ENCODE results near the gene GTF3C2.
A peak's percentile ranks its signal among the peaks of the same experiment; 100 is the strongest.

GTF3C2 gene

DNA sequence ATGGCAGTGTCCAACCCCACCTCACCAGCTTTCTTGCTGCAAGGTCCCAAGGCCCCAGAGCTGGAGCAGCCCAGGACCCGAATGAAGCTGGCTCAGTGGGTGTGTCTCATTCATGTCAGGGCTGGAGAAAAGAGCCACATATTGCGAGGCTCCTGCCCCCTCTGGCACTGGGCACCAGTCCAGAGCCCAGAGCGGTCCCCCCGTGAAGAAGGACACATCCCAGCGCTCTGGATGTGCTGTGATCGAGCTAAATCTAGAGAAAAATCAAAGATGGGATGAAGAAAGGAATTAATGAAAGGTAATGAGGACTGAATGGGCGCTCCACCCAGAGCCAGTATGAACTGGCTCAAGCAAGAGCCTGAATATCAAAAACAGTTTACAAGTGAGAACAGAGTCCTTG lies 20.4 kb downstream of the GTF3C2 start:
- Histone ChIP-seq H3K9ac (ENCODE audit: low read length) (no peak overlapping the region), H3K27ac (ENCODE audit: low read depth, low read length) (no peak overlapping the region), H2AK5ac (ENCODE audit: low read length) (no peak overlapping the region), H3K4ac (ENCODE audit: low read depth, low read length) (no peak overlapping the region), H2BK120ac (ENCODE audit: low read depth, low read length) (no peak overlapping the region), H3K23ac (ENCODE audit: low read length) (no peak overlapping the region), H3K79me1 (ENCODE audit: low read length) (no peaks in the 10 kb centered on the region), H3K56ac (ENCODE audit: low read length) (no peak overlapping the region), H2BK5ac (ENCODE audit: low read length) (no peak overlapping the region), H2BK15ac (replicated peaks; ENCODE audit: low read depth) (no peak overlapping the region), H3K36me3 (ENCODE audit: control insufficient read depth, insufficient read depth, low read length) (peaks cover 17% of the 10 kb centered on the region), H3K27me3 (ENCODE audit: insufficient read depth, low read length, poor library complexity) (no peaks in the 10 kb centered on the region), H4K8ac (ENCODE audit: low read depth, low read length) (no peak overlapping the region), H3K4me3 (ENCODE audit: low read length) (no peak overlapping the region), H4K5ac (ENCODE audit: low read length) (no peak overlapping the region), H3K18ac (ENCODE audit: low read length) (no peak overlapping the region), H3K4me1 (ENCODE audit: control insufficient read depth, low read depth, low read length) (no peaks in the 10 kb centered on the region), H3K79me2 (ENCODE audit: control insufficient read depth, insufficient read depth, low read length) (no peaks in the 10 kb centered on the region), H3K4me2 (ENCODE audit: low read length) (no peak overlapping the region)
- DNase-seq: no peak
- no CpG with 5 or more reads among the region's 7 CpGs for WGBS (ENCODE audit: extremely low coverage, insufficient coverage, low lambda C conversion rate)

DNA sequence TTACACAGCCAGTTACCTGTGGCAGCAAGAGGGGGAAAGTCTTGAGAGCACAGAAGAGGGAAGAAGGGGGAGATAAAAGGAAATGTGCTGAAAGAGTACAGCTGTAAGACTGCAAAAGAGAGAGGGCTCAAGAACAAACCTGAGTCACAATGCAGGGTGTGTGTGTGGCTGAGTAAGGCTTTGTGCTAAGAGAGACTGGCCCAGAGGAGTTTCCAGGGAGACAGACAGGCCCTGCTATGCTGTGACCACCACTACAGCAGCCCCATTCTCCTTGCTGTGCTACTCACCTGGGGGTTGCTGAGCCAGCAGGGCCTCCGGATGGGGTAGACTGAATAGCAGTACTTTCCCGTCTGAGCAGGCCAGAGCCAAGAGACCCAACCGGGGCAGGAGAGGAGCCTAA lies 21.3 kb downstream of the GTF3C2 start:
- Histone ChIP-seq H3K56ac (ENCODE audit: low read length) (no peak overlapping the region), H4K8ac (ENCODE audit: low read depth, low read length) (no peak overlapping the region), H3K9ac (ENCODE audit: low read length) (no peak overlapping the region), H4K5ac (ENCODE audit: low read length) (no peak overlapping the region), H3K23ac (ENCODE audit: low read length) (no peak overlapping the region), H3K27me3 (ENCODE audit: insufficient read depth, low read length, poor library complexity) (no peaks in the 10 kb centered on the region), H3K4ac (ENCODE audit: low read depth, low read length) (no peak overlapping the region), H3K18ac (ENCODE audit: low read length) (no peak overlapping the region), H2BK120ac (ENCODE audit: low read depth, low read length) (no peak overlapping the region), H2BK5ac (ENCODE audit: low read length) (no peak overlapping the region), H2BK15ac (replicated peaks; ENCODE audit: low read depth) (no peak overlapping the region), H3K79me2 (ENCODE audit: control insufficient read depth, insufficient read depth, low read length) (no peaks in the 10 kb centered on the region), H3K36me3 (ENCODE audit: control insufficient read depth, insufficient read depth, low read length) (peaks cover 17% of the 10 kb centered on the region), H3K79me1 (ENCODE audit: low read length) (no peaks in the 10 kb centered on the region), H3K4me1 (ENCODE audit: control insufficient read depth, low read depth, low read length) (no peaks in the 10 kb centered on the region), H2AK5ac (ENCODE audit: low read length) (no peak overlapping the region), H3K4me2 (ENCODE audit: low read length) (no peak overlapping the region), H3K4me3 (ENCODE audit: low read length) (no peak overlapping the region), H3K27ac (ENCODE audit: low read depth, low read length) (no peak overlapping the region)
- no CpG with 5 or more reads among the region's 3 CpGs for WGBS (ENCODE audit: extremely low coverage, insufficient coverage, low lambda C conversion rate)
- DNase-seq: no peak

DNA sequence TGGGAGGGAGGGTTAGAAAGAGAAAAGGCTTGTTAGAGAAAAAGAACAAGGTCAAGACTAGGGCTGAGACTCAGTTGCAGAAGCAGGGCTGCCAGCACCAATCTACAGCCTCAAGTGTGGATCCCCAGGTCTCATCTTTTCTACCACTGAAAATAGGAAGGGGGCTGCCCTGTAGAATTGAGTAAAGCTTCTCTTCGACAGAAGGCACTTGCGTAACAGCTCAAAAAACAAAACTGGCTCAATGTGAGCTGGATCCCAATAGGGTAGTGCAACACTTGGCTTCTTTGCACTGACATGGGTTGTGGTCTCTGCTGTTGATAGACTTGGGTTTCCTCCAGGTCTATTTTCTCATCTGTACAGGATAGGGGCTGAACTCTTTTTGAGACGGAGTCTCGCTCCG lies 31.8 kb downstream of the GTF3C2 start:
- no peak overlapping the region for H3K27ac ChIP-seq (ENCODE audit: low read depth, low read length)
- no peak overlapping the region for H2BK15ac ChIP-seq (replicated peaks; ENCODE audit: low read depth)
- no peak overlapping the region for H3K4ac ChIP-seq (ENCODE audit: low read depth, low read length)
- H3K27me3 ChIP-seq (ENCODE audit: insufficient read depth, low read length, poor library complexity): no peaks in the 10 kb centered on the region
- H3K23ac ChIP-seq (ENCODE audit: low read length): no peak overlapping the region
- H4K5ac ChIP-seq (ENCODE audit: low read length): no peak overlapping the region
- no peak overlapping the region for H3K18ac ChIP-seq (ENCODE audit: low read length)
- WGBS (ENCODE audit: extremely low coverage, insufficient coverage, low lambda C conversion rate): no CpG with 5 or more reads among the region's 5 CpGs
- DNase-seq: no peak
- H3K4me1 ChIP-seq (ENCODE audit: control insufficient read depth, low read depth, low read length): peaks cover 6% of the 10 kb centered on the region
- no peak overlapping the region for H3K9ac ChIP-seq (ENCODE audit: low read length)
- H2BK5ac ChIP-seq (ENCODE audit: low read length): no peak overlapping the region
- H3K4me3 ChIP-seq (ENCODE audit: low read length): no peak overlapping the region
- H3K56ac ChIP-seq (ENCODE audit: low read length): no peak overlapping the region
- no peak overlapping the region for H3K4me2 ChIP-seq (ENCODE audit: low read length)
- H3K36me3 ChIP-seq (ENCODE audit: control insufficient read depth, insufficient read depth, low read length): peaks cover 14% of the 10 kb centered on the region
- peaks cover 6% of the 10 kb centered on the region for H3K79me1 ChIP-seq (ENCODE audit: low read length)
- no peaks in the 10 kb centered on the region for H3K79me2 ChIP-seq (ENCODE audit: control insufficient read depth, insufficient read depth, low read length)
- no peak overlapping the region for H2AK5ac ChIP-seq (ENCODE audit: low read length)
- H4K8ac ChIP-seq (ENCODE audit: low read depth, low read length): no peak overlapping the region
- no peak overlapping the region for H2BK120ac ChIP-seq (ENCODE audit: low read depth, low read length)

DNA sequence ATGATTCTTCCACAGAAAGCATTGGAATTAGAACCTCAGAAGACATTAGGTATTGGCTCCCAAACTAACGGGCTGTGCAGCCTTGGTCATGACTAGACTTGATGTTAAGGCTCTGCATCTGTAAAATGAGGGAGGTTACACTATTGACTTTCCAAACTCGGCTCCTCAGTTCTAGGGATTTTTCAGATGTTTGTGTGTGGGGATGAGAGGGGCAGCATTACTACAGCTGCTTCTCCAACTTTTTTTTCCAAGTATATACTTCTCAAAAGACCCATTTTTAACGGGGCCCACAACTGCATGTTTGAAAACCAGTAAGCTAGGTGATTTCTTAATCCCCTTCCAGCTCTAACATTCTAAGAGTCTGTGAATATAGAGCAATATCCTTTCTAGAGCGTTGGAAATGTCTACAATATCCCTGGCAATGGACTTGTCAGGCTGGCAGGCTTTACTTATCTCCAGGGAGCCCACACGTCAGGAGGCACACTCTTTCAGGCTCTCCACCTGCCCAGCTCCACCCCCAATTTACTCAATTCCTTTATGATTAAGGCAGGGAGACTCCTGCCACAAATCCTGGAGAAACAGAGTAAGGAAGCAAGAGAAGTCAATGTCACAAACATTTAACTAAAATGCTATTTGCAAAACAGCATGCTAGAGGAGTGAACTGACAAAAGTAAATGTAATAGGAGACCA lies 32.8 kb downstream of the GTF3C2 start:
- peaks cover 6% of the 10 kb centered on the region for H3K4me1 ChIP-seq (ENCODE audit: control insufficient read depth, low read depth, low read length)
- no CpG with 5 or more reads among the region's 5 CpGs for WGBS (ENCODE audit: extremely low coverage, insufficient coverage, low lambda C conversion rate)
- H3K4me2 ChIP-seq (ENCODE audit: low read length): peak overlapping the region; percentile 99
- peak overlapping the region; percentile 70 for H3K27ac ChIP-seq (ENCODE audit: low read depth, low read length)
- peak overlapping the region; percentile 78 for H2BK5ac ChIP-seq (ENCODE audit: low read length)
- H3K79me1 ChIP-seq (ENCODE audit: low read length): peaks cover 6% of the 10 kb centered on the region
- H3K36me3 ChIP-seq (ENCODE audit: control insufficient read depth, insufficient read depth, low read length): peaks cover 7% of the 10 kb centered on the region
- H3K27me3 ChIP-seq (ENCODE audit: insufficient read depth, low read length, poor library complexity): no peaks in the 10 kb centered on the region
- peak overlapping the region; percentile 88 for H2AK5ac ChIP-seq (ENCODE audit: low read length)
- peak overlapping the region; percentile 99 for H3K56ac ChIP-seq (ENCODE audit: low read length)
- peak overlapping the region; percentile 99 for H3K9ac ChIP-seq (ENCODE audit: low read length)
- DNase-seq: peak; percentile 8
- no peak overlapping the region for H3K4ac ChIP-seq (ENCODE audit: low read depth, low read length)
- H2BK120ac ChIP-seq (ENCODE audit: low read depth, low read length): no peak overlapping the region
- peak overlapping the region; percentile 91 for H4K5ac ChIP-seq (ENCODE audit: low read length)
- H4K8ac ChIP-seq (ENCODE audit: low read depth, low read length): peak overlapping the region; percentile 78
- no peak overlapping the region for H3K23ac ChIP-seq (ENCODE audit: low read length)
- H2BK15ac ChIP-seq (replicated peaks; ENCODE audit: low read depth): no peak overlapping the region
- no peak overlapping the region for H3K18ac ChIP-seq (ENCODE audit: low read length)
- H3K79me2 ChIP-seq (ENCODE audit: control insufficient read depth, insufficient read depth, low read length): no peaks in the 10 kb centered on the region
- H3K4me3 ChIP-seq (ENCODE audit: low read length): peak overlapping the region; percentile 97

DNA sequence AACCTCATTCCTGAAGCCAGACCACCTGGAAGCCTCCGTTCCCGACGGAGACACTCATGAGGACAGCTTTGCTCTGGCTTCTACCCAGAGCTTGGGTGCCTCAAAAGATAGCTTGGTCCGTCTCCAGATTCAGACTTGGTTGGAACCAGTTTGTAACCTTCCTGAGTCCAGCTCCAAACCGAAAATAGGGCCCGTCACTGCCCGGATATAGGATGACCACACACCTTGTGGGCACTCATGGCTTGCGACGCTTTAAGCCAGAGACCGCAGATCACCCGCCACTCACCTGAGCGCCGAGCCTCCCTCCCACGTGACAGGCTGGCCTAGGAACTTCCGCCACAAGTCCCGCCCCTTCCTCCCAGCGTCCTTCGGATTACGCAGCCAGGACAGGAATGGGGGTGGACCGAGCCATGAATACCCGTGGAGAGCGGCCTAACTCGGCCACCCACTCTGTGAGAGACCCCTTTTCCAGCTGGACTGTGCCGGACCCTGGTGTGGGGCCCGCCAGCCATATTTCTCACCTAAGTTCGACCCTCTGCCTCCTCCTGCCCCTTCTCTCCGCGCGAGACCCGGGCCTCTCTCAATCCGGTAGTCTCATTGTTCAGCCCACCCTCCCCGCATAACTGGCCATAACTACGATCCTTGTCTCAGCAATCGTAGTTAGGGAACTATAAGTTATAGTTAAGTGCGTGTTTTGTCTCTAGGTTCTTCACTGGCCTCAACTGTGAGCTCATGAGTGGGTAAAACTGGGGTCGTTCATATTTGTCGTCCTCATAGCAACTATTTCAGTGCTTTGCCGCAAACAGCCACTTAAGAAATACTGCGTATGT lies 33.6 kb downstream of the GTF3C2 start, which contains the start of gene MPV17:
TSS of gene MPV17 (minus strand) at position 332 of the 830 bp plus-strand sequence. CDS start 580 bp downstream, outside the sequence.
- H3K27me3 ChIP-seq (ENCODE audit: insufficient read depth, low read length, poor library complexity): no peaks in the 10 kb centered on the region

More for the DNA sequence above, 33.6 kb downstream of the GTF3C2 start, which contains the start of gene MPV17:
- peak within 1 kb of the TSS; percentile 100 for H3K4me2 ChIP-seq (ENCODE audit: low read length)
- peaks cover 6% of the 10 kb centered on the region for H3K4me1 ChIP-seq (ENCODE audit: control insufficient read depth, low read depth, low read length)
- peaks cover 6% of the 10 kb centered on the region for H3K36me3 ChIP-seq (ENCODE audit: control insufficient read depth, insufficient read depth, low read length)
- peak; percentile 97 for DNase-seq
- peaks cover 6% of the 10 kb centered on the region for H3K79me1 ChIP-seq (ENCODE audit: low read length)
- no peak within 1 kb of the TSS for H2BK15ac ChIP-seq (replicated peaks; ENCODE audit: low read depth)
- peak within 1 kb of the TSS; percentile 88 for H2AK5ac ChIP-seq (ENCODE audit: low read length)
- peak within 1 kb of the TSS; percentile 97 for H3K4me3 ChIP-seq (ENCODE audit: low read length)
- no peaks in the 10 kb centered on the region for H3K79me2 ChIP-seq (ENCODE audit: control insufficient read depth, insufficient read depth, low read length)
- H2BK120ac ChIP-seq (ENCODE audit: low read depth, low read length): no peak within 1 kb of the TSS
- H3K23ac ChIP-seq (ENCODE audit: low read length): peak within 1 kb of the TSS; percentile 97
- peak within 1 kb of the TSS; percentile 75 for H3K4ac ChIP-seq (ENCODE audit: low read depth, low read length)
- peak within 1 kb of the TSS; percentile 99 for H3K9ac ChIP-seq (ENCODE audit: low read length)
- H3K56ac ChIP-seq (ENCODE audit: low read length): peak within 1 kb of the TSS; percentile 99
- peak within 1 kb of the TSS; percentile 91 for H4K5ac ChIP-seq (ENCODE audit: low read length)
- H2BK5ac ChIP-seq (ENCODE audit: low read length): peak within 1 kb of the TSS; percentile 78
- H3K18ac ChIP-seq (ENCODE audit: low read length): peak within 1 kb of the TSS; percentile 85
- peak within 1 kb of the TSS; percentile 70 for H3K27ac ChIP-seq (ENCODE audit: low read depth, low read length)
- WGBS (ENCODE audit: extremely low coverage, insufficient coverage, low lambda C conversion rate): no CpG with 5 or more reads among the region's 39 CpGs
- H4K8ac ChIP-seq (ENCODE audit: low read depth, low read length): peak within 1 kb of the TSS; percentile 78
